Stimulated activated CD4-positive, alpha-beta T cell treated with anti-CD3 and anti-CD28 coated beads, Interleukin-4, amount 100 ng/mL, for 24 hours (primary cell): ENCODE results near the gene UPK2.

Source experiments
- DNase-seq: peaks from one replicate; pipeline ENCODE4 v3.0.0-alpha.2; 2020

The UPK2 gene

DNA sequence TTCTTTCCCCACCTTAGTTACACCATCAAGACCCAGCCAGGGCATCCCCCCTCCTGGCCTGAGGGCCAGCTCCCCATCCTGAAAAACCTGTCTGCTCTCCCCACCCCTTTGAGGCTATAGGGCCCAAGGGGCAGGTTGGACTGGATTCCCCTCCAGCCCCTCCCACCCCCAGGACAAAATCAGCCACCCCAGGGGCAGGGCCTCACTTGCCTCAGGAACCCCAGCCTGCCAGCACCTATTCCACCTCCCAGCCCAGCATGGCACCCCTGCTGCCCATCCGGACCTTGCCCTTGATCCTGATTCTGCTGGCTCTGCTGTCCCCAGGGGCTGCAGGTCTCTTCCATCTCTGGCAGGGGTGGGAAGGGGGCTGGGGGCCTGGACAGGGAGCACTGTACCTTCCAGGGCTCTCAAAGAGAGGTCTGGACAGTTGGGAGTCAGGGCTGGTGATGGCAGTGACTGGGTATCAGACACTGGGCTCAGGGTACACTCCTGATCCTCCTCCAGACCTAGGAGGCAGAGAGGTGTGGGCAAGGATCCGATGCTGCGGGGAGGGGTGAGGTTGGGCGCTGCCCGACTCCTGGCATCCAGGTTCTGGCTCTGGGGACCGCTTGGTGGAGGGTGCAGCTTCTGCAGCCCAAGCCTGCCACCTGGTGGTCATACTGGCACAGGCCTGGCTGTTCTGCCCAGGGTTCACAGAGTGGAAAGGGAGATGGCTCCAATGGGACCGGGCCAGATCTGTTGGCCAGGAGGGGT lies at the start of gene UPK2:
Gene UPK2, plus strand, starts transcription at position 205 of the 753 bp plus-strand sequence. Its CDS starts 53 bp downstream, at position 258.
- DNase-seq = peak; percentile 91

DNA sequence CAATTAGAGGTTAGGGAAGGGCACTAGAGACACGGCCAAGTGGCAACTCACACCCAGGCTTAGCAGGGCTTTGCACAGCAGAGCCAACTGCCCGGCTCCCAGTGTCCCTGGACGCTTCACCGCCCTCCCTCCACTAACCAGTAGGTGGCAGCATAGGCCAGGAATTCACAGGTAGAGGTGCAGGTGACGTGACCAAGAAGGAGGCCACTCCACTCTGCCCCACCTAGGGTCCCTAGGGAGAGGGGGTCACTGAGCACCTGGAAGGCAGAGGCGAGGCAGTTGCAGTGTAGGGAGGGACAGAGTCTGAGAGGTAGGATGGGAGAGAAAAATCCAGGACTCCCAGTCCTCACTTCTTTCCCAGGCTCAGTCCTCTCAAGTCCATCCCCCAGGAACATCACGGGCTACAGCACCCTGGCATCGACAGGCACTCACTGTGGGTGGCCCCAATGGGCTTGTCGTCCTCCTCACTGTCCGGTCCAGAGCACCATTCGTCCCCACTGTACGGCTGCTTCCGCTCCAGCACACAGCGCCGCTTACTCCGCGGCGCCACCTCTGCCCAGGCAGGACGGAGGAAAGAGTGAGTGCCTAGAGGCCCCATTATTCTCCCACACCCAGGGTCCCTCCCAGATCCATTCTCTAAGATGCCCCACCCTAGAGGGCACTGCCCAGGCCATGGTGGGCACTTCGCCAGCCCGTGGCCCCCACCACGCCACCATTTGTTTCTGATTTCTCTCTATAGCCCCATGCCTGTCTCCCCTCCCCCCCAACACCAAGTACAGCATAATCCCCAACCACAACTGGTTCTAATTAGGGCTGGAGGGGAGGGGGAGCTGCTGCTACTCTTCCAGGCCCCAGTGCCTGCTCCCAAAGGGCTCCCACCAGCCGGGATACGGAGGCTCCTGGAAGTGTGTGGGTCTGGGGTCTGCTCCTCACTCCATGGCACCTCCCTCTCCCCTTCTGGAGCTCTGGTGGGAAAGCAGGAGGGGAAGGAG lies 48.8 kb upstream of the UPK2 start:
- DNase-seq = peak; percentile 92

DNA sequence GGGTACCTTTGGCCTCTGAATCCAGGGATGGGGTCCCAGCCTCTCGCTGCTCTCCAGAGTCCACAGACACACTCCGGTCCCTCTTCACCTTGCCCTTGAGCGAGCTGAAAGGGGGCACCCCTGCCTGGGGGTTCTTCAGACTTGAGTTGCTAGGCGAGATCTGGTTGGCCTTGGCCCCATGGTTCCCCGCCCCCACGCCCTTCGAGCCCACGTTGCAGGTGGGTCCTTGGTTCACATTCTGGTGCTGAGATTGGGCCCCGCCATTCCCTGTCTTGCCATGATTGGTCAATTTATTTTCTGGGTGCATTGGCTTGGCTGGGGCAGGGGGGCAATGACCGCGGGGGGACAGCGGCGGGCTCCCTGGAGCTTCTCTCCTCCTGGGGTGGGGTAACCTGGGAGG lies 47.8 kb upstream of the UPK2 start:
- DNase-seq = no peak

DNA sequence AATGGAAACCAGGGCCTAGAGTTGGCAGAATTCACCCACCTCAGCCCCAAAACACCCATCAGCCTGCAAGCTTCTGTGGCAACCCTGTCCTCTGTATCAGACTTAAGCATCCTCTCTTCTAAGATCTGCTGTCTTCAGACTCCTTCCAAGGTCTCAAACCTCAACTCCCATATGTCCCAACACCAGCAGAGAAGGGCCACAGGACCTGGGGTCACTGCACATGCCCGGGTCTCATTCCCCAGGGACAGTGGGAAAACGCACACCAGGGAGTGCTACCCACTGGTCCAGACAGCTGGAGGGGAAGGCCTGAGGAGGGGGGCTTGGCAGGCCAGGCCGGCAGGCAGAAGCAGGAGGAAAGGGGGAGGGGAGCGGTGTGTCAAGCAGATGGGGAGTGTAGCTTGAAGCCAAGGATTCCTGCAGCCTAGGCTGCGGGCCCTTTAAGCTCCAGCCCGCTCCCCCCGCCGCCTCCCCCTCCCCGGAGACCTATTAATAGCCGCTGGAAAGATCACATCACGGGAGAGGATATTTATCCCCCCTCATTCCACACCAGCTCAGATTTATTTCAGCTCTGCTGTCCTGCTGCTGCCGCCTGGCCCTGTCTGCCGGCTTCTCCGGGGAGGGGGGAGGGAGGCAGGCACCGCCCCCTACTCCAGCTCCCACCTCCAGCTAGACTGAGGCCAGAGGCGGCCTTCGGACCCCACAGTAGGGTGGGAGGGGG lies 47.0 kb upstream of the UPK2 start:
- DNase-seq = no peak

DNA sequence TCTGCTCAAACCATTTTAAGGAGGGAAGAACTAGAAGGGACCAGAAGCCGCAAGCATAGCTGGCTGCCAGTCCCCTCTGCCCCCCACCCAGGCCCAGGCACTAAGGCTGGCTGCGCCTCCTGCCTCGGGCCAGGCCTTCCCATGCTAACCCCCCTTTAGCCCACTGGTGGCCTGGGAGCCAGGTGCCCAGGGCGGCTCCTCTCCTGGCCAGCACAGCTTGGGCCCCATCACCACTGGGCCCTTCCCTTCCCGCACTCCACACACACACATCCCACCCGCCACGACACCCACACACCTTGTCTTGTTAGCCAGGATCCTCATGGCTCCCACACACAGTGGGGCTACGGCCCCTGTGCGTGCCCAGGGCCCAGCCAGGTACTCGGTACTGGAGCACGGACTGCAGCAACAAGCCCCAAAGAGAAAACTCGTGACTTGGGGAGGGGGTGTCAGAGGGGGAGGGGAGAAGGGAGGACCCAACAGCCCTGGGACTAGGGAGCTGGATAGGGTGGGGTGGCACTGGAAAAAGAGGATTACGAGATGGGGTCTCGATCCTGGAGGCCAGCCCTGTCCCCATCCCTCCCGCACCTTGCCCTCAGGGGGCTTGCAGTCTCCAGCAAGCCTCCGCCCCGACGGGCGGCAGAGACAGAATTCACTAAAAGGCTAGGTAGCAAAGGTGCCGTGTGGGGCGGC lies 46.3 kb upstream of the UPK2 start:
- DNase-seq = no peak

DNA sequence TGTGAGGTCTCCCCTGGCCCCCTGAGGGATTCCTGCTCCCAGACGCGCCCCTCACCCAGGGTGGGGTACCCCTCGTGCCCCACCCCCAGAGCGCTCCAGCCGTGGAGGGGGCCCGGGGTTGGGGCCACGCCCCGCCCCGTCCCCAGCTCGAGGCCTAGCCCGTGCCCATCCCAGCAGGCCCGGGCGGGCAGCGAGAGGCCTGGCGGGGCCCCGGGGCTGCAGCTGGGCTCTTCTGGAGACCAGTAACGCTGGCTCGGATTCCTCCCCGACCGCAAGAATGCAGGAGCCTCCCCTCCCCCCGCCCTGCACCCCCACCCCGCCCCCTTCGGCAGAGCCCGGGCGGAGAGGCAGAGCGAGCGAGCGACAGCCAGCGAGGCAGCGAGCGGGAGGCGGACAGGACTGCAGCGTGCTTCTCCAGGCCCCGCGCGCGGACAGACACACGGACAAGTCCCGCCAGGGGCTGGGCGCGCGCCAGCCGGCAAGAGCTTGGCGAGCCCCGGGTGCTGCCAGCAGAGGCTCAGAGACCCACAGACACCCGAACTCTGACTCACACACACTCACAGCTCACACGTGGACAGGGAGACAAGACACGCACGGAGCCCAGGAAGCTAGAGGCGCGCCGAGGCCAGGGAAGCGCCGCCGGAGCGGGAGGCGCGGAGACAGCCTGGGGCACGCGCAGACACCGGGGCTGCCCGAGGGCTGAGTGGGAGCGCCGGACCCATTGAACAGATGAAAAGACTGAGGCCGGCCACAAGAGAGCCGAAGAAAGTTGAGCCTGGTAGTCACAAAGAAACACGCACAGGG lies 45.6 kb upstream of the UPK2 start:
- DNase-seq = peak; percentile 55

DNA sequence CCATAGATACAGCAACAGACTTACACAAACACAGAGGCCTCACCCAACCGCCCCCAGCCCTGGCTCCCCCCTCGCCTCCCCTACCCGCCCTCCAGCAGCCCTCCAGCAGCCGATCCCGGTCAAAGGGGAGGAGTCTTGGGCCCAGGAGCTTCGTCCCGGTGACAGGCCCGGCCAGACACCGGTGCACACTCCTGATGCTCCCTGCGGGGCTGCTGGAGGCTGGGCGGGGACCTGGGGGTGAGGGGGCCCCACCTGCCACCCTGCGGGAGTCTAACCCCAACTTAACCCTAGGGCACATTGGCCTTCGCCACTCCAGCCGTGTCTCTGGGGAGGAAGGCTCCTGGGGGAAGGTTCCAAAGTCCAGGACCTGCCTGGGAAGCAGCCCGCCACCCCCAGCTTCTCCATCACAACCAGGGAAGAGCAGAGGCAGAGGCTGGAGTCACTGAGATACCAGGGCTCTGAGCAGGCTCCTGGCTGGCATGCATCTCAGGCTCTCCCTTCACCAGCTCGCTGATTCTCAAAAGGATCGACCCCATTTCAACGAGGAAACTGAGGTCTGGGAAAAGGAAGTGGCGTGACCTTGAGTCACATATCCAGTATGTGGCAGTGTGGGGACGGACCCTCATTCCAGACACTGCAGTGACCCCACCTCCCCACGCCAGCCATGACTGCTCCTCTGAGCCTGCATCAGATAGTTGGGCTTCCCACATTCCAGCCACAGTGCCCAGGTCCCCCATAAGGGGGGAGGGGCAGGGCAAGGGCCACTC lies 44.8 kb upstream of the UPK2 start:
- no peak for DNase-seq

DNA sequence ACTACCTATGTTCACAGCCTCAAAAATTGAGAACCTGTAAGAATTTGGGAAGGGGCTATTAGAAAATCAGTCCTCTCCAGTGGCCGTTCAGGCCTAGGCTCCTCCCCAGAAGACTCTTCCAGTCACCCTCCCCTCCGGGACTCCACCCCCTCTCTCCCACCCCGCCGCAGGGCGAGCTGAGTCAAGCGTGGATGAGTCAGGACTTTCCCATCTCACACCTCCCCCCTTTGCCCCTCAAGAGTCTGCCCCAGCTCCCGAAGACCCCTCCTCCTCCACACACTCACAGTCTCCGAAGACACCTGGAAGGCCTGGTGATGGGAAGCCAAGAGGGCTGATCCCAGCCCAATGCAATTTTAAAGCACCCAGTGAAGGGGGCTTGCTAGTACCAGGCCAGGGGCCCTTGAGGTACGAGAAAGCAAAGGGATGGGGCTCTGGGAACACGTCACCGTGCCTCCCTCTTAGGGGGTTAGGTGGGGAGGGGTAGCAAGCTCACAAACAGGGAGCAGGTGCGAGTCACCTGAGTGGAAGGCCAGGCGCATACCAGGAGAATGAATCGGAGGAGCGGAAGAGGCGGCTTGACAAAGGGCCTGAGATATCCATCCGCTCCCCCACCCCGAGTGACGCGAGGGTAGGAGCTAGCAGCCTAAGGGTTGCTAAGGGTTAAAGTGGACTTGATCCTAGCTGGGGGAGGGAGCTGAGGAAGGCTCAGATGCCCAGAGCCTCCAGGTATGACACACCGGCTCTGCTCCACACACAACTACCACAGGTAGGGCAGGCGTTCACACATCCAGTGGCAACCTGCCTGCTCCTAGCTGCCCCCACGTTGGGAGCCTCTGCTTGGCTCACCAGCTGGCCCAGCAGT lies 44.0 kb upstream of the UPK2 start:
- DNase-seq = peak; percentile 83

DNA sequence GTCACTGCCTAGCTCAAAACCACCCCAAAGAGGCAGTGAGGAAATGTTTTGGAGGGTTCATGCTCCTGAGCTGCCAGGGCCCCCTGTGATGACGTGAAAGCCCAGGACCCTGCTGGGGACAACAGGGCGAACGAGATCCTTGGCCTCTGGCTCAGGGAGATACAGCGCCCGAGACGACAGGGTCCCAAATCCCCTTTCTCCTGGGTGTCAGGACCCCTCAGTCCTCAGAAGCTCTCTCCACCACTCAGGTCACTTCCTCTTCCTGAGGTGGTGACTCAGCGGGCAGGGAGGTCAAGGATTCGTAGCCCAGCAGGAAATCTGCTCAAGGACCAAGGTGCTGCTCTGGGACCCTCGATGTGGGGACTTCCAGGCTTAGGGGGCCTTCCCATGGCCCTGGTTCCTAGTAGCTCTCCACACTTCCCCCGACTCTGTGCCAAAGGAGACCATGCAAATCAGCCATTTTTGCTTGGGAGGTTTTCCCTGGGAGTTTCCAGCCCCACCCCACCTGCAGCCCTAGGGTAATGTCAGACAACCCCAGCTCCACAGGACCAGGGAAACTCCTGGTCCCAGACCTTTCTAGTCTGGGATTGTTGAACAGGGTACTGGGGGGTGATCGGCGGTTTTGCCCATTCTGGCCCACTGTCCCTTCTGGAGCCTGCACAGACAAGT lies 43.2 kb upstream of the UPK2 start:
- DNase-seq = no peak

DNA sequence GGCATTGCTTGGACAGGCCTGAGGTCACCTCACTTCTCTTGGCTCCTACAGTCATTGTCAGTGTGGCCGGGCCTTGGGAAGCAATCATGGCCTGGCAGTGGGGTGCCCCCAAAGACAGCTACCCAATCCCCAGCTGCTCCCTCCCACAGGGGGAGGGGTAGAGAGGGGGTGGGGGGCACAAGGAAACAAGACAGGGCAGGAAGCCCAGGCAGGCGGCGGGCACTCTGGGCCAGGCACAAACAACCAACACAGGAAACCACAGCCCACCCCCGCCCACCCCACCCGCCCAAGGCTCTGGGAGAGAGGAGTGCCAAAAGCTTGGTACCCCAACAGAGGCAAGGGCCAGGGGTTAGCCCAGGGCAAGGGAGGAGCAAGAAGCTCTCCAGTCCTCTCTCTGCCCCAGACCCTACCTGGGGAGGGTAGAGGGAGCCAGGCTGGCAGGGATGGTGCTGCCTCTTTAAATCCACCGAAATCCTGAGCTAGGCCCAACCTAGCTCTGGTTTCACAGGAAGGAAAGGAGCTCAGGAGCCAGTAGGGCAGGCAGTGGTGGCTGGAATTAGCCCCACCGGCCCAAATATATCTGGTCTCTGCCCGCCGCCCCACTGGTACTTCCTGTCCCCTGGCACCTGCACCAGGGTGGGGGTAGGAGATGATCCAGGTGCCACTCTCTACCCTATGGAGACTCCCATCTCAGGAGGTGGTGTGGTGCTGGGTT lies 42.5 kb upstream of the UPK2 start:
- no peak for DNase-seq

DNA sequence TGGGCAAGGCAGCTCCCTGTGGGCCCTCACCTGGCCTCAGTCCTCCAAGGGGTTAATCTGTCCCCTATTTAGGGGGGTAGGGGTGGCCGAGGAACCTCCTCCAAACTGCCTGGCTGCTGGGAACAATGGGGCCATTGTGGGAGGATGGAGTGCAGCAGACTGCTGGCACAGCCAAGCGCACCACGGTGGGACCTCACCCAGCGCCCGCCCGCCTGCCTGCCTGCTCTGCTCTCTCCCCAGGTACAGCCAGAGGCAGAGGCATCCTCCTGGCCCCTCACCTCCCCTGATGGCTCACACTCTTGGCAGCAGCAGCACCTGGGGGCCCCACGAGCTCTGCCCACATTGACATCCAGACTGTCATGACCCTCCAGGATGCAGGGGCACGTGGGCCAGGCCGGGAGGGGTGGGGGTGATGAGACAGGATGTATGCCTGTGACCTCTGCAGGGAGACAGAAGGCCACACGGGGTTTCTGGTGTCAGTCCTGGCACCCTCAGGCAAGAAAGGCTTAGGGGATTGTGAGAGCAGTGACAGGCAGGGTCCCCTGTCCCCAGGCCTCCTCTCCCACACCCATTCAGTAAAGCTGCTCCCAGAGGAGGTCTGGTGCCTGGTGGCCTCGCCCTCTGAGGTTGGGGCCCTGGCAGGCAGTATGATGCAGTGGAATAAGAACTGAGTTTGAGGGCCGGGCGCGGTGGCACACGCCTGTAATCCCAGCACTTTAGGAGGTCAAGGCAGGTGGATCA lies 41.8 kb upstream of the UPK2 start:
- peak; percentile 63 for DNase-seq

DNA sequence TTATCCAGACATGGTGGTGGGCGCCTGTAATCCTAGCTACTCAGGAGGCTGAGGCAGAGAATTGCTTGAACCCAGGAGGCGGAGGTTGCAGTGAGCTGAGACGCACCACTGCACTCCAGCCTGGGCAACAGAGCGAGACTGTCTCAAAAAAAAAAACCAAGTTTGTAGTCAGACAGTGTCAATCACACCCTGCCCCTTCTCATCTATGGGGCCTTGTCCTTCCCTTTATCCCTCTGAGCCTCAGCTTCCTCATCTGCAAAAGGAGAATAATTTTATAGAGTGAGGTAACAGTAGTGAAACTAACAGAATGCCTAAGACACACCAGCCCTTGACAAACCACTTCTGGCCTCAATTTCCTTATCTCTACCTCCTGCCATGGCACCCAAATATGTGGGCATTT lies 41.1 kb upstream of the UPK2 start:
- no peak for DNase-seq

DNA sequence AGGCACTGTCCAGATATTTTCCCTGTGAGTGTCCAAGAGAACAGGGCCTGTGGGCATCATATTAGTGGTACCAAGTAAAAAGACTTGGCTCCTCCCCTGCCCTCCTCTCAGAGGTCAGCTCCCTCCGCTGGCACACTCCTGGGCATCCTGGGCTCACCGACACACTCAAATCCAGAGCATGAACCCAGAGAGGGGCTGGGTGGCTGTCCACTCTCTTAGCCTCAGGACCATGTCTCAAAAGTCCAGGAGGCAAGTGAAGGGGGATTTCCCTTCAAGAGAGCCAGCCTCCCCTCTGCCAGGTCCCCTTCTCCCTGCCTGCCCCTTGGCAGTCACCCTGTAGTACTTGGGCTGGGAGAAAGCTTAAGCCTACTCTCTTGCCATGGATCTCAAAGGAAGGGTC lies 40.7 kb upstream of the UPK2 start:
- no peak for DNase-seq

DNA sequence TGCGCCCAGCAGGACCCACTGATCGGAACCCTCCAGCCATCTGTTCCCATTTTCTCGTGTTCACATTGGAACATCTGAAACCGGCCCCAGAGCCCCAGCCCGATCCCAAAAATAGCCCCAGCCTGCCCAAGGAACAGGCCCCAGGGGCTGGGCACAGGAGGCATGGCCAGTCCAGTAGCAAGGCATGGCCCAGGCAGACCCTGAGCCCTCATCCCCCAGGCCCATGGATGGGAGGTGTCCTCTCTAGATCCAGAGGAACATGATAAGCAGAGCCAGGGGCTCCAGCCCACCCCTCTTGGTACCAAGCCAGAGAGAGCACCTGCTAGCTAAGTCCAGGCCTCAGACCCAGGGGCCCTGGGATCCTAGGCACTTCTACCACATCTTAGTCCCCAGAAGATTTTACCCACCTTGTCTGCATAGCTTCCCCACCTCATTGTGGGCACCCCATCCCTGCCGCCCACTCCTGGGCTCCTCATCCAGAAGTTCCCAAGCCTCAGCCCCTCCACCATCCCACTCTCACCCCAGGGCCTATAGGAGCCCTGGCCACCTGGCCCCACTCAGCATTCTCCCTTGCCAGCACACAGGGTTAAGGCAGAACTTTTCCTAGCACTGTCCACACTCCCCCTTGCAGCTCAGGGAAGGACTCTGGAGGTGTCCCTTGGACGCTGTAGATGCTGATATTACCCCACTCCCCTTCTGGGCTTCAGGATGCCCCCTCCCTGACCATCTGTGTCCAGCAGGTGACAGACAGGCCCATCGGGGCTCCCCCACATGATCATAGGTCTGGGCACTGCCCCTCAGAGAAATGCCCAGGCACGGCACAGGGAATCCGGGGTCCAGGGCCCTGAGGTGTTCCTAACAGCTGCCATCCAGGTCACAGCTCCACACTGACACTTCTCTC lies 39.9 kb upstream of the UPK2 start:
- DNase-seq = no peak

DNA sequence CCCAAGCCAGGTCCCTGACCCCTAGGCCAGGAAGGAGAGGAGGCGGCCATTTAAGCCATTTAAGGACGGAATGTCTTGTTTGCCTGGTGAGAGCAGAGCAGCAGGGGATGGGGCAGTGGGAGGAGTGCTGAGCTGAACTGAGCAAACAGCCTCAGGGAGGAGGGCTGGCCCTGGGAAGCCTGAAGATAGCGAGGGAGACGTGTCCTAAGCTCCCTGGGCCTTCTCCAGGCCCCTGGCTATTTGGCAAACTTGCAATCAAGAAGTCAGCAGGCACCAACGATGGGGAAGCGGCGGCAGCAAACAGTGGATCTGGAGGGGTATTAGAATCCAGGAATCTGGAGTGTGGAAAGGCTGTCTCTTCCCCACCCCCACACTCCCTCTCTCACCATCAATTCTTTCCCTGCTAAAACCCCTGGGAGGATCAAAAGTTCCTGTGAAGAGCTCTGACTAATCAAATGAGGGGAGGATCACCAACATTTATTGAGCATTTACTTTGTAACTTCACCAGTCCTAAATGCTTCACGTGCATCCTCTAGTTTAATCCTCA lies 39.2 kb upstream of the UPK2 start:
- DNase-seq = no peak

DNA sequence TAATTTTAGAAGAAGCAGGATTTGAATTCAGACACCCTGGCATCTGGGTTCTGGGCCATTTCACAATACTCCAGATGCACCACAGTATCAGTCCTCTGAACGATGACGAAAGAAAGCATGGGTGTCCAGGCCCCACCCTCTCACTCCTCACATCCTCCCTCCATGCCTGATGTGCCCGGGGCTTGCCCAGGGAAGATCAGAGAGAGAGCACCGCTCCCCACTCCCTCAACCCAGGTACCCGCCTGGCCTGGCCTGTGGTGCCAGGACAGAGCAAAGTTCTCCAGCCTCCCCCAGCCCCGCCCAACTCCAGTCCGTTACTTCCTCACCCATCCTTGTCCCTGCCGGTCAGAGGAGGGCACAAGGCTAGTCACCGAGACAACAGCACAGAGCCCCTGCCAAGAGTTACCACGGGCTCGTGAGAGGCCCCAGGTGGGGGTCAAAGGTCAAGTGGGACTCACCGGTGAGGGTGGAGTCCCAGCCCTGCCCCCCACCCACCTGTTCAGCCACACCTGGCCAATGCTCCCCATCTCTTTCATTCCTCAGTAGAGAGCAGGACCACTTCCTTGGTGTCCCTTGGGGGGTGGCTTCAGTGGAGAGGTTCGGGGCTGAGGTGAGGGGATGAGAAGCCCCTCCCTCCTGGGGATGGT lies 38.5 kb upstream of the UPK2 start:
- DNase-seq = peak; percentile 58
